NOMO-1 (cell line): ENCODE data around the gene USP14.

Experiments
- DNase-seq, 2 experiments: peaks; one replicate each; lab custom pipeline; 2025; ENCODE audit not compliant: unreplicated experiment in 2 of 2; lab: John Stamatoyannopoulos, UW

The USP14 gene

GRCh38 chr18:225745-226144 is 67.4 kb downstream of the USP14 start:
- no peak for DNase-seq

DNA sequence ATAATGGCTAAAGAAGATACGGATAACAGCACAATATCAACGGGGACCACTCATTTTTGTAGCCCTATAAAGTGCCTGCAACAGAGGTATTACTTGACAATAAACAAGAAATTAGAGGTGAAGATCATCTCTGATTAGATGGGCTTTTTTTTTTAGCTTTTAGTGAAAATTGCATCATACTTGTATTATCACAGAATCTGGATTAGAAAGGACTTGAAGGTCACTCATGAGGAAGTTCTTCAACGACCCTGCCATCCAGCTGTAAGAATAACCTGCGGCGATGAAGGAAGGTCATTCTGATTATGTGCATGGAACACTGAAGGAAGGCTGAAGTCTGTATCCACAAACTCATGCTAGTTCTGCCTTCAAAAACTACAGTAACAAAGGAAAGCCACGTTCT is 69.0 kb downstream of the USP14 start:
- DNase-seq, result no peak

GRCh38 chr18:227902-228301 is 69.5 kb downstream of the USP14 start:
- no peak for DNase-seq

DNA sequence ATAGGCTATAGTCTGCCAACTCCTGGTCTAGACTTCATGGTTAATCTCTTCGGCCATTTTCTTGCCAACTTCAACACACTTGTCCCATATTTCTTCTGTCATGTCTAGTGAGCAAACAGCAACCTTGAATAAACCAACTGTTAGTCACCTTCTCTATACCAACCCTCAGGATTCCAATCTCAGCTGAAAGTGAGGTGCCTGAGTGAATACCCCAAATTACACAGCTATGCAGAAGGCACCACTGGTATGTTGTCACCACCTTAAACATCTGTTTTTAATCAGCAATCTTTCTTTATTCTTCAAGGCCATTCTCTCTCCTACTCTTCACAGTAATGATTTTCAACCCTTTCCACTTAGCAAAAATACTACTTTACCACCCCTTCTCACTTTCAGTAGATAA is 70.2 kb downstream of the USP14 start:
- no peak for DNase-seq

DNA sequence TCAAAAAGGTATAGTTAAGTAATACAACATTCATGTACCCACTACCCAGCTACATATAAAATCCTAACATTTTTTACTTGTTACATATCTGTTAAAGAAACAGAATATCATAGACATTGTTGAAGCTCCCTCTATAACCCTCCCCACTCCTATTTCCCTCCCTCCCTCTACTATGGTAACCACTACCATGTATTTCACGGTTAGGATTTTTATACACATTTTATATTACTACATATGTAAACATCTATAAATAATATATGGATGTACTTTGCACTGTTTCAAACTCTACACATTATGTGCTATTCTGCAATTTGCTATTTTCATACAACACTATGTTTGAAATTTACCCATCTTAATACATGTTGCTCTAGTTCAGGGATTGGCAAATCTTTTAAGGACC is 73.2 kb downstream of the USP14 start:
- DNase-seq, result no peak

GRCh38 chr18:240175-240574 is 81.8 kb downstream of the USP14 start:
- no peak for DNase-seq

DNA sequence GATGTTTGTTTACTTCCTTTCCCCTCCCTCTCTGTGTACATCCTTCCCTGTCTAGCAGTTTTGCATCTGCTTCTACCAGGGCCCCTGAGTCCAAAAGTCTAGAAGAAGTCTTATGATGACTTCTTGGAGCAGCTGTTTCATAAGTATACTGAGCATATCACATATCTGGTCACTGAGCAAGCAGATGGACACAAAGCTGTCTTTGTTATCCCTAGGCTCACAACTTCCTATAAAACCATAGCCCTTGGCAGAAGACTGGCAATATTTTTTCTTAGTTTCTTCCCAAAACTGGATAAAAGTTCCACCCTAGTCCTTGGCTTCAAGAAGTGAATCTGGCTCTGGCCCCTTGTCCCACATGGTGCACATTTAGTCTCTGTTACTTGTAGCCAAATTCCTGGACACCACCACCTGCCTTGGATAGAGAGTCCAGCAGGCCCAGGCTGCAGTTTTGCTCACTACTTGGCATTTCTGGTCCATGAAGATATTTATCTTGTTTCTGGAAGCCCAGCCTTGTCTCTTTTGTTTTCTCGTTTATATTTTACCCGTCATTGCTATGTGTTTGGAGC is 87.0 kb downstream of the USP14 start:
- DNase-seq, result no peak

- DNase-seq, result no peak
Measured at GRCh38 chr18:248053-248452, 89.7 kb downstream of the USP14 start.

DNA sequence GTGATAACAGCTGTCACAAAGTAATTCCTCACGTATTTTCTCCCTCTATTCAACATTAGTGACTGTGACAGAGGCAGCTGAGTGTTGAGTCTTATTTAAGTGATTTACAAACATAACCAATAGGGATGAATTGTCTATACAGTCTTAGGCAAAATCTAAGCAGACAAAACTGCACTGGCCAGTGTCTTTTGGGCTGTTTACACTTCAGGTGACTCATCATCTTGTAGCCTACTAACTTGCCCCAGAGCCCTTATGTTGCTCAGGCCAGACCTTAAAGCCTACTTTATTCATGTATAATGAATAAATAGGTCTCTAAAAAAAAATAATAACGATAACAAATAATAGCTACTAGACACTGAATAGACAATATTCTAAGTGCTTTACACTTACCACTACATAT is 92.3 kb downstream of the USP14 start:
- DNase-seq, result no peak

- DNase-seq, result no peak
Measured at GRCh38 chr18:251572-251971, 93.2 kb downstream of the USP14 start.

GRCh38 chr18:253121-253520 is 94.8 kb downstream of the USP14 start:
- DNase-seq, result no peak

DNA sequence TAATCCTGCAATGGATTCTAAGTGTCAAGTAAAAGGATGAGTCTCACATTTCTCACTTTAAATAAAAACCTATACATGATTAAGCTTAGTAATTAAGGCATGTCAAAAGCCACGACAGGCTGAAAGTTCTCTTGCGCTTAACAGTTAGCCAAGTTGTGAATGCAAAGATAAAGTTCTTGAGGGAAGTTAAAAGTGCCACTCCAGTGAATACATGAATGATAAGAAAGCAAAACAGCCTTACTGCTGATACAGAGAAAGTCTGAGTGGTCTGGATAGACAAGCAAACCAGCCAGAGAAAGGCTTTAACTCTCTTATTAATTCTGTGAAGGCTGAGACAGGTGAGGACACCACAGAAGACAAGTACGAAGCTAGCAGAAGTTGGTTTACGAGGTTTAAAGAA is 96.8 kb downstream of the USP14 start:
- DNase-seq, result no peak

DNA sequence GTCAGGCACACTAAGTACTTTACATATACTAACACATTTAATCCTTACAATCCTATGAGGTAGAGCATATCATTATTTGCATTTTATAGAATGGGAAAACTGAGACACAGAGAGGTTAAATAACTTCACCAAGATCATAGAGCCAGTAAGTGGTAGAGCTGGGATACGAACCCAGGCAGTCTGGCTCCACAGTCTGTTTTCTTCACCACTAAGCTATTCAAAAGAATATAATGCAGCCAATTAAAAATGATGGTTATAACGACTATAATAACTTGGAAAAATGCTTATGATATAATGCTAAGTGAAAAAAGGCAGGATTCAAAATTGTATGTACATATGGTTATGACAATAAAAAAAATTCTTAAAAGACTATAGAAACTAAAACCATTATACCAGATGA is 102.2 kb downstream of the USP14 start:
- no peak for DNase-seq

DNA sequence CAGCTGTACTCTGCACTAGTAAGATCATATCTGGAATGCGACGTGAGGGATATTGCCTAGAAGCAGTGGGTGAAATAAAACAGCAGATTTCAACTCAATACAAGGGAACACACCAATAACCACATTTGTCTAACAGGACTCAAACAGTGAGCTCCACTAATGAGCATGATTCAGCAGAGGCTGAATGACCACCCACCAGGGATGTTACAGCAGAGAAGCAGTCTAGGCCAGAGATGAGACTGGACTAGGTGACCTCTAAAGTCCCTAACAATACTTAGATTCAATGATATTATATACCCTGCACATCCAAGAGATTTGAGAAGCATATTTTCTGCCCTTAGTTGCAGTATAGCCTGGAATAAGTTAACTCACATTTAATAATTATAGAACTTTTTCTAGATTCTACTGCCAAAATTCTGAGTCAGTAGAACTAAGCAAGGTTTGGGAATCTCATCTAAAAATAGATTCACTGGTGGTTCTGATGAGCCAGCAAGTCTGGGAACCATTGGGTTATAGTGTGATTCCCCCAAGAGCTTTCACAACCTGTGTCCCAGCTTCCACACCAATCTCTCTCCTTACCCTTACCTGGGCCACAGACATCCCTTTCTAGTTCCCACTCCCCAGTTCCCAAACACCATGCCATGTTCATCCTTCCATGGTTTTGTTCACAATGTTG is 103.2 kb downstream of the USP14 start:
- no peak for DNase-seq
